Stimulated activated naive CD8-positive, alpha-beta T cell treated with anti-CD3 and anti-CD28 coated beads, Interleukin-15, Interleukin-2, amounts not matched to agents 100 ng/mL and 50 ng/mL, for 24 hours (primary cell): ENCODE data around the gene PMF1.
"Not testable (repeated sequence)": the region's sequence is repeated elsewhere in the genome, so short reads cannot be mapped to it uniquely, and the experiment has no call there.

Experiments
- H3K27ac Mint-ChIP-seq: one replicate; pipeline ENCODE4 v1.8.0; 2021; ENCODE audit warnings: mild to moderate bottlenecking, mixed read lengths
- H3K27me3 Mint-ChIP-seq: one replicate; pipeline ENCODE4 v1.8.0; 2021; ENCODE audit warnings: mixed read lengths
- H3K36me3 Mint-ChIP-seq: one replicate; pipeline ENCODE4 v1.8.0; 2021; ENCODE audit warnings: low read depth, mixed read lengths
- H3K4me1 Mint-ChIP-seq: one replicate; pipeline ENCODE4 v1.8.0; 2021; ENCODE audit warnings: low read depth, mixed read lengths
- H3K4me3 Mint-ChIP-seq: one replicate; pipeline ENCODE4 v1.8.0; 2021; ENCODE audit warnings: mild to moderate bottlenecking, mixed read lengths
- H3K9me3 Mint-ChIP-seq: one replicate; pipeline ENCODE4 v1.8.0; 2021; ENCODE audit warnings: mixed read lengths

Gene PMF1

GRCh38 chr1:156216361-156217086 lies 3.7 kb downstream of the PMF1 start:
- H3K36me3 Mint-ChIP-seq: peaks cover 55% of the 10 kb centered on the region
- H3K4me1 Mint-ChIP-seq: peaks cover 89% of the 10 kb centered on the region
- H3K4me3 Mint-ChIP-seq: peak overlapping the region; percentile 80
- not testable (repeated sequence) for H3K9me3 Mint-ChIP-seq, H3K27me3 Mint-ChIP-seq
- peak overlapping the region; percentile 99 for H3K27ac Mint-ChIP-seq

- Mint-ChIP-seq H3K9me3 (no peaks in the 10 kb centered on the region), H3K36me3 (peaks cover 56% of the 10 kb centered on the region), H3K4me3 (peak overlapping the region; percentile 80), H3K4me1 (peaks cover 89% of the 10 kb centered on the region), H3K27ac (peak overlapping the region; percentile 99), H3K27me3 (no peaks in the 10 kb centered on the region)
Measured at GRCh38 chr1:156217871-156218270, 5.1 kb downstream of the PMF1 start.

- Mint-ChIP-seq H3K27ac (peak overlapping the region; percentile 99), H3K9me3 (no peaks in the 10 kb centered on the region), H3K36me3 (peaks cover 52% of the 10 kb centered on the region), H3K27me3 (no peaks in the 10 kb centered on the region), H3K4me3 (no peak overlapping the region), H3K4me1 (peaks cover 90% of the 10 kb centered on the region)
Measured at GRCh38 chr1:156220226-156220625, 7.4 kb downstream of the PMF1 start.

GRCh38 chr1:156221986-156222692 lies 9.3 kb downstream of the PMF1 start:
- H3K4me1 Mint-ChIP-seq: peaks cover 94% of the 10 kb centered on the region
- H3K9me3 Mint-ChIP-seq: no peaks in the 10 kb centered on the region
- peak overlapping the region; percentile 81 for H3K4me3 Mint-ChIP-seq
- H3K27ac Mint-ChIP-seq: peak overlapping the region; percentile 100
- H3K27me3 Mint-ChIP-seq: no peaks in the 10 kb centered on the region
- peaks cover 62% of the 10 kb centered on the region for H3K36me3 Mint-ChIP-seq

GRCh38 chr1:156225677-156226014 lies 12.8 kb downstream of the PMF1 start:
- H3K27ac Mint-ChIP-seq: peak overlapping the region; percentile 85
- H3K4me3 Mint-ChIP-seq: peak overlapping the region; percentile 67
- H3K27me3 Mint-ChIP-seq: no peaks in the 10 kb centered on the region
- peaks cover 72% of the 10 kb centered on the region for H3K4me1 Mint-ChIP-seq
- peaks cover 70% of the 10 kb centered on the region for H3K36me3 Mint-ChIP-seq
- no peaks in the 10 kb centered on the region for H3K9me3 Mint-ChIP-seq

GRCh38 chr1:156226116-156226538 lies 13.3 kb downstream of the PMF1 start:
- Mint-ChIP-seq H3K4me3 (peak overlapping the region; percentile 45), H3K27ac (peak overlapping the region; percentile 96), H3K4me1 (peaks cover 67% of the 10 kb centered on the region), H3K27me3 (no peaks in the 10 kb centered on the region), H3K36me3 (peaks cover 66% of the 10 kb centered on the region), H3K9me3 (no peaks in the 10 kb centered on the region)

GRCh38 chr1:156226782-156227181 lies 14.0 kb downstream of the PMF1 start:
- H3K27ac Mint-ChIP-seq: peak overlapping the region; percentile 96
- peaks cover 61% of the 10 kb centered on the region for H3K4me1 Mint-ChIP-seq
- no peaks in the 10 kb centered on the region for H3K9me3 Mint-ChIP-seq
- peaks cover 59% of the 10 kb centered on the region for H3K36me3 Mint-ChIP-seq
- peak overlapping the region; percentile 45 for H3K4me3 Mint-ChIP-seq
- no peaks in the 10 kb centered on the region for H3K27me3 Mint-ChIP-seq

- peaks cover 48% of the 10 kb centered on the region for H3K36me3 Mint-ChIP-seq
- H3K27ac Mint-ChIP-seq: peak overlapping the region; percentile 82
- no peaks in the 10 kb centered on the region for H3K9me3 Mint-ChIP-seq
- H3K4me1 Mint-ChIP-seq: peaks cover 44% of the 10 kb centered on the region
- H3K27me3 Mint-ChIP-seq: no peaks in the 10 kb centered on the region
- no peak overlapping the region for H3K4me3 Mint-ChIP-seq
Measured at GRCh38 chr1:156228501-156228900, 15.7 kb downstream of the PMF1 start.

GRCh38 chr1:156229809-156230472 lies 17.1 kb downstream of the PMF1 start:
- peaks cover 46% of the 10 kb centered on the region for H3K36me3 Mint-ChIP-seq
- H3K9me3 Mint-ChIP-seq: no peaks in the 10 kb centered on the region
- H3K27me3 Mint-ChIP-seq: no peaks in the 10 kb centered on the region
- H3K4me3 Mint-ChIP-seq: no peak overlapping the region
- H3K4me1 Mint-ChIP-seq: peaks cover 29% of the 10 kb centered on the region
- H3K27ac Mint-ChIP-seq: no peak overlapping the region

- no peak overlapping the region for H3K4me3 Mint-ChIP-seq
- H3K9me3 Mint-ChIP-seq: no peaks in the 10 kb centered on the region
- H3K27me3 Mint-ChIP-seq: no peaks in the 10 kb centered on the region
- H3K27ac Mint-ChIP-seq: no peak overlapping the region
- peaks cover 42% of the 10 kb centered on the region for H3K36me3 Mint-ChIP-seq
- peaks cover 25% of the 10 kb centered on the region for H3K4me1 Mint-ChIP-seq
Measured at GRCh38 chr1:156230473-156230837, 17.6 kb downstream of the PMF1 start.

GRCh38 chr1:156232201-156232894 lies 19.5 kb downstream of the PMF1 start:
- H3K27me3 Mint-ChIP-seq: no peaks in the 10 kb centered on the region
- H3K36me3 Mint-ChIP-seq: peaks cover 46% of the 10 kb centered on the region
- H3K4me3 Mint-ChIP-seq: no peak overlapping the region
- peaks cover 11% of the 10 kb centered on the region for H3K4me1 Mint-ChIP-seq
- H3K27ac Mint-ChIP-seq: no peak overlapping the region
- H3K9me3 Mint-ChIP-seq: no peaks in the 10 kb centered on the region

GRCh38 chr1:156233426-156234127 lies 20.8 kb downstream of the PMF1 start:
- no peak overlapping the region for H3K27ac Mint-ChIP-seq
- H3K4me3 Mint-ChIP-seq: no peak overlapping the region
- H3K4me1 Mint-ChIP-seq: peaks cover 16% of the 10 kb centered on the region
- H3K27me3 Mint-ChIP-seq: no peaks in the 10 kb centered on the region
- no peaks in the 10 kb centered on the region for H3K9me3 Mint-ChIP-seq
- H3K36me3 Mint-ChIP-seq: peaks cover 52% of the 10 kb centered on the region

- H3K4me3 Mint-ChIP-seq: no peak overlapping the region
- no peak overlapping the region for H3K27ac Mint-ChIP-seq
- peaks cover 13% of the 10 kb centered on the region for H3K4me1 Mint-ChIP-seq
- H3K27me3 Mint-ChIP-seq: no peaks in the 10 kb centered on the region
- no peaks in the 10 kb centered on the region for H3K9me3 Mint-ChIP-seq
- H3K36me3 Mint-ChIP-seq: peaks cover 57% of the 10 kb centered on the region
Measured at GRCh38 chr1:156236164-156236563, 23.4 kb downstream of the PMF1 start.

GRCh38 chr1:156238248-156238647 lies 25.4 kb downstream of the PMF1 start:
- Mint-ChIP-seq H3K4me3 (no peak overlapping the region), H3K4me1 (peaks cover 13% of the 10 kb centered on the region), H3K9me3 (no peaks in the 10 kb centered on the region), H3K27ac (peak overlapping the region; percentile 79), H3K36me3 (peaks cover 57% of the 10 kb centered on the region), H3K27me3 (no peaks in the 10 kb centered on the region)
